H1 (cell line): ENCODE measurements around the gene CORIN. TPM values are rescaled to one million over a fixed set of nuclear protein-coding genes. Genes with fewer than 3 reads are reported as not detected.

Experiments used
- RNF2 ChIP-seq: fragments of 200-900, 300-1000 bp; sonication (generic); IDR thresholded peaks from 2 replicates; pipeline ENCODE4 v1.7.1; 2016; ENCODE audit warnings: borderline replicate concordance, low read depth, mild to moderate bottlenecking, antibody characterized with exemption, low read length; ENCODE audit not compliant: poor library complexity, severe bottlenecking; ENCODE audit errors: missing control alignments
- polyA plus RNA-seq, 7 experiments: library from polyadenylated mRNA; depleted of rRNA in 3 of 7; stranded (reverse) in 5 of 7; unstranded in 2 of 7; fragments of >200 nt in 5 of 7; fragments of 200-250 nt in 2 of 7; gene quantifications; 1 replicate in 5 of 7; 2 replicates in 1 of 7; 4 replicates in 1 of 7; pipeline versions ENCODE4 v1.2.1 to v1.2.3, GENCODE V29; 2011 to 2013; ENCODE audit warnings: missing spikeins in 2 of 7, mixed read lengths in 2 of 7
- total RNA-seq: library from RNA; stranded (reverse); fragmentation: NEBNext Ultra II Directional; extraction: Animal tissue kit (Norgen Biotek cat#: 25700); gene quantifications from 2 replicates; pipeline ENCODE4 v1.2.1, GENCODE V29; 2021

CORIN gene
- total and polyA plus RNA-seq, 2 of the 8 experiments (the other 6 are each of a cell fraction or from before 2014, with no cell fraction given), result 0.09 to 0.32 TPM

DNA sequence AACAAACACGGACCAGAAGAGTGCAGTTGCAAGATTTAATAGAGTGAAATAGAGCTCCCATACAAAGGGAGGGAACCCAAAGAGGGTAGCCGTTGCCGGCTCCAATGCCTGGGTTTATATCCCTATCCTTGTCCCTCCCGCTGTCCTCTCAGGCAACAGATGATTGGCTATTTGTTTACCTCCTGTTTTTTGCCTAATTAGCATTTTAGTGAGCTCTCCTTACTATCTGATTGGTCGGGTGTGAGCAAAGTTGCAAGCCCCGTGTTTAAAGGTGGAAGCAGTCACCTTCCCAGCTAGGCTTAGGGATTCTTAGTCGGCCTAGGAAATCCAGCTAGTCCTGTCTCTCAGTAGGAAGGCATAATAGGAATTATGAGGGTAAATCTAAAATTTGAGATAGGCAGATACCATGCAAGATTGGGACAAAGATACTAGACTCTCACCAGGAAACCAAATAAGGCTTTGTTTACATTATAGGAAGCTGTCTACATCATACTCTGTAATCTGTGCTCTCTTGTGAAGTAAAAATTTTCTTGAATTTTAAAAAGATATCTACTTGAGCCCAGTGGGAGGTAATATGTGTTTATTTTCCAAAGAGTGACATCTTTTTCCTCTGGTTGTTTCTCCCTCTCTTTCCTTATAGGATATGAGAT lies 286.8 kb downstream of the CORIN start (continued):
- TF ChIP-seq RNF2, result no peak
